SW480 (cell line): Measurements from ENCODE around the gene SLC35C1.
"Not testable (repeated sequence)": the region's sequence is repeated elsewhere in the genome, so short reads cannot be mapped to it uniquely, and the experiment has no call there.

Experiments used
- DNase-seq: peaks from one replicate; pipeline ENCODE4 v3.0.0-alpha.2; 2016; ENCODE audit warnings: low spot score

The SLC35C1 gene

DNA sequence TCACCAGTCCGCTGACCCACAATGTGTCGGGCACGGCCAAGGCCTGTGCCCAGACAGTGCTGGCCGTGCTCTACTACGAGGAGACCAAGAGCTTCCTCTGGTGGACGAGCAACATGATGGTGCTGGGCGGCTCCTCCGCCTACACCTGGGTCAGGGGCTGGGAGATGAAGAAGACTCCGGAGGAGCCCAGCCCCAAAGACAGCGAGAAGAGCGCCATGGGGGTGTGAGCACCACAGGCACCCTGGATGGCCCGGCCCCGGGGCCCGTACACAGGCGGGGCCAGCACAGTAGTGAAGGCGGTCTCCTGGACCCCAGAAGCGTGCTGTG lies 6.1 kb downstream of the SLC35C1 start:
- no peak for DNase-seq

DNA sequence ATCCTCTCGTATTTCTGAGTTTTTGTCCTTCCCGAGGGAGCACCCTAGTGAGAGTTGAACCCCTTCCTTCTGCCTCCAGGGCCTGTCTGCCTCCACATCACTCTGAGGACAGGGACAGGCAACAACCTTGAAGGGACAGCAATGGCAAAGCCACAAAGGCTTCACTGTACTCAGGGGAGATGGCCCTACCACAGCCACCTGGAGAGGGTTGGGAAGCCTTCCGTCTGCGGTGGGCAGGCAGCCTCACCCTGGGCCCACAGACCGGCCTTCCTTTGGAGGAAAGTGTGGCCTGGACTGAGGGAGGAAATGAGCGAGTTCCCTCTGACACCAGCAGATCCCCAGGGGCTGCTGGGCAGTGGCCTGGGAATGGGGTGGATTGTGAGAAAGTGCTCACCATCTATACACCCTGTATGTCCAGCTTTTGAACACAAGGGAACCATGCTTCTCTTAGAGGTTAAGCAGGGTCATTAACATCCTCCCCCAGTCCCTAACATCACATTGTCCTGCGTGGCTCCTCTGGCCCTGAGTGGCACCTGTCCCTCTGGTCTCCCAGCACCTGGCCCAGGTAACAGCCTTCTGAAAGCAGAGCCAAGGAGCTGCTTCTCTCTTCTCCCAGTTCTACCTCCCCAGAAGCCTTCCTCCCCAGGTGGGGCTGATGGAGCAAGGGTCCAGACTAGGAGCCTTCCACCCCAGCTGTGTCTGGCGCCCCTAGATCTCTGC lies 6.8 kb downstream of the SLC35C1 start:
- DNase-seq, result no peak

DNA sequence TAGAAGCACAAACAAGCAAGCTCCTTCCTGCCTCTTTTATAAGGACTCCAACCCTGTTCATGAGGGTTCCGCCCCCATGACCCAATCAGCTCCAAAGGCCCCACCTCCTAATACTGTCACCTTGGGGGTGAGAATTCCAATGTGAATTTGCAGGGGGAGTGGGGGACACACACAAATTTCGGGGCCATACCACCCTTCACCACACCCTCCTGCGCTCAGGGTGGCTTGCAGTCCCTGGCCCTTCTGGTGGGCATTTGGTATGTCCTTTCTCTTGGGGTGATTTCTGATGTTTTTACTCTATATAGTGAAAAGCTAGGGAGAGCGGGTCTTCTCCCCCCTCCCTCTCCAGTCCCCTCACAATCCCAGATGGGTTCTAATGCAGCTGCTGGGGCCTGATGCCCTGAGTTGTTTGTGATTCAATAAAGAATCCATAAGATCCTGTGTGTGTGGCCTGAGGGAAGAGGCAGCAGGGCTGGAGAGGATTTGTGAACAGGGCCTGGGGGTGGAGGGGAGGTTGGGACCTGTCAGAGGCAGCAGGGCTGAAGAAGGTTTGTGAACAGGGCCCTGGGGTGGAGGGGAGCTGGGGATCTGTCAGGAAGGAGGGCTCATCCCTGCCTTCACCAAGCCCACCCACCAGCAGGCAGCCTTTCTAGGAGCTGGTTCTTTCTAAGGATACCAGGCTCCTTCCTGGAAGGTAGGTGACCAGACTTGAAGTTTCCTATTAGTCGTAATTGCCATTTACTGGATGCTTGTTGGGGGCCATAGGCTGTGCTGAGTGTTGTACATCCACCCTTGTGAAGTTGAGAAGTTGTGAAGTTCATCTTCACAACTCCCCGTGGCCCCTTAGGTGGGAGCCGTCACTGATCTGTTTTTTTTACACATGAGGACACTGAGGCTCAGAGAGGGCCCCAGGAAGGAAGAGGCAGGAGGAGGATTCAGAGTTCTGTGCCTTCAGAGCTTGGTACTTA lies 7.9 kb downstream of the SLC35C1 start:
- DNase-seq, result no peak

DNA sequence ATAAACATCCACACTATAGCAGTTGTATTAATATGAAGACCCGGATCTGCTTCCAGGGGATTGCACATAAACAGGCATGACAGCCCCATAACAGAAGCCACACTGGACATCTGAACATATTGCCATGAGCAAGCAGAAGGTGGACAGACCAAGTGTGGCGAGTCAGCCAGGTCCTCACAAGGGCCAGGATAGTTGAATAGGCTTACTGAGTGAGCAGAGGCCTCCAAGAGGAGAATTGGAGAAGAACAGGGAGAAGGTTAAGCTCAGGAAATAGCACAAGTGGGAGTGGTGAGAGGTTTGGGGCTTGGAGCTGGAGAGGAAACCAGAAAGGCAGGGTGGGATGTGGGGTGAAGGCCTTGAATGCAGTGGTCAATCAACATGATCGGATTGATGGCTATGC lies 10.8 kb downstream of the SLC35C1 start:
- peak; percentile 66 for DNase-seq

DNA sequence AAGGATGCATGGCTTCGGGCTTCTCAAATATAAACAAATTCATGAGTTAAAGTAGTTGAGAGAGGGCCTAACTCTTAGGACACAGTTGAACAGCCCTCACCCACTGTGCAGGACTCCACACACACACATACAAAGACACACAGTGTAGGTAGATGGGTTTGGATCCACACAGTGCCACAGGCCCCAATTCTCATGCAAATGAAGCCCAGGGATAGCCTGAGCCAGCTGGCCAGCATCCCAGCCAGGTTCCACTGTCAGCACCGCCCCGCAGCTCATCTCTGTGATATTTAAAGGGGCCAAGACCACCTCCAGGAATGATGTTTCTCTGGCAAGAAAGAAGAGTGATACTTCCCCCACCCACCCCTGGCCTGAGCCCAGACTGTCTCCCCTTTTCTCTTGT lies 11.7 kb downstream of the SLC35C1 start:
- no peak for DNase-seq

DNA sequence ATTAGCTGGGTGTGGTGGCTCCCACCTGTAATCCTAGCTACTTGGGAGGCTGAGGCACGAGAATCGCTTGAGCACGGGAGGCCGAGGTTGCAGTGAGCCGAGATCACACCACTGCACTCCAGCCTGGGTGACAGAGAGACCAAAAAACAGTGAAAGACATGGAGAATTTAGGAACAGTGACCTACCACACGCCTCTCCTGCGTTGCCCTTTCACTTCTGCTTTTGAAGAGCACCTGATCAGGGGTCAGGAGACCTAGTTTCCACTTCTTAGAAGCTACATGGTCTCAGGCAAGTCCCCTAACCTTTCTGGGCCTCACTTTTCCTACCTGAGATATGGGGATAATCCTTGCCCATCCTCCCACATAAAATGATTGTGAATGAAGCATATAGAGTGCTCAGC lies 12.2 kb downstream of the SLC35C1 start:
- DNase-seq, result no peak

DNA sequence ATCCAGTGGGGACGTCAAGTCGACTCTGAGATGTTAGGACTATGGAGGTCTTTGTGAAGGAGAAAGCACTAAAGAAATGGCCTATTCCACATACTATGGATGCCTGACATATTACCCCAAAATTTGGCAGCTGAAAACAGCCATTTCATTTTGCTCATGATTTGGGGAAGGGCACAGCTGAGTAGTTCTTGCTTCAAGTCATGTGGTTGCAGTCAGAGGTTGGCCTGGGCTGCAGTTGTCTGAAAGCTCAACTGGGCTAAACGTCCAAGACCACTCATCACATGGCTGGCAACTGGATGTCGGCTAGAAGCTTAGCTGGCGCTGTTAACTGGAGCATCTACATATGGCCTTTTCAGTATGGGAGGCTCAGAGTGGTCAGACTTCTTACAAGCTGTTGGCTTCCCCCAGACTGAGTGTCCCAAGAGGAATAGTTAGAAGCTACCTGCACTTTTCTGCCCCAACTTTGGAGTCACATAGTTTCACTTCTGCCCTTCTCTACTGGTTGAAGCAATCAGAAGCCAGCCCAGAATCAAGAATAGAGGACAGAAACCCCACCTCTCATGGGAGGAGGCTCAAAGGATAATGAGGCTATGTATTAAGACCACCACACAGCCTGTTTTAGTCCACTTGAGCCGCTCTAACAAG lies 14.1 kb downstream of the SLC35C1 start:
- DNase-seq, result no peak

DNA sequence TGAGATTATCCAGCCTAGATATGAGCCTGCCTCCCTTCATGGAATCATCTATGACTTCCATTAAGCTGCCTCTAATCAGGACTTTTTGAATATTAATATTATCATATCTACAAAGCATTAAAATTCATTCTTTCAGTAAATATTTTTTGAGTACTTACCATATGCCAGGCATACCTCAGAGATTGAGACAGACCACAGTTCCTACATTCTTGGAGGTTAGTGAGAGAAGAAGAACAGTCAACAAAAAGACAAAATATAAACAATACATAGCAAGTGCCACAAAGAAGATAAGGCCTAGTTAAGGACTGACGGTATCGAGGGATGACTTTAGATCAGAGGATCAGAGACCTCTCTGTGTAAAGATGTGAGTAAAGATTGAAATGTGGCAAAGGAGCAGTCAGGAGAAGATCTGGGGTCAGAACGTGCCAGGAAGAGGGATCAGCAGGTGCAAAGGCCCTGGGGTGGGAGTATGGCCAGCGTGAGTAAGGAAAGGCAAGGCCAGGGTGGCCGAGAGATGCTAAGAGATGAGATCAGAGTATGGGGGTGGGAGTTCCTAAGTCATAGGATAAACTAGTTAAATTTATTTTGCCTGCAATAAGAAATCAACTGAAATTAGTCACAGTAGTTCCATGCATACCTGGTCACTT lies 15.4 kb downstream of the SLC35C1 start:
- DNase-seq, result no peak

DNA sequence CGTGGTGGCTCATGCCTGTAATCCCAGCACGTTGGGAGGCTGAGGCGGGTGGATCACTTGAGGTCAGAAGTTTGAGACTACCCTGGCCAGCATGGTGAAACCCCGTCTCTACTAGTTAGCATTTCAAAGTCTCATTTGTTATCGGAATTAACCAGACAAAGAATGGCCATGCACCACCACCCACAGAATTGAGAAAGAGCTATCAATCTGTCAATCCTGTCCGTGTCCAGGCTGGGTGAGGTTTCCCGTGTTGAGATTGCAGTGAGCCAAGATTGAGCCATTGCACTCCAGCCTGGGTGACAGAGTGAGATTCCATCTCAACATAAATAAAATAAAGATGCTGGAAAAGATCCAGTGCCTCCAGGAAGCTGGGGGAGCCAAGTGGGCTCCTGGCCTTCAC lies 21.5 kb downstream of the SLC35C1 start:
- DNase-seq, result not testable (repeated sequence)

DNA sequence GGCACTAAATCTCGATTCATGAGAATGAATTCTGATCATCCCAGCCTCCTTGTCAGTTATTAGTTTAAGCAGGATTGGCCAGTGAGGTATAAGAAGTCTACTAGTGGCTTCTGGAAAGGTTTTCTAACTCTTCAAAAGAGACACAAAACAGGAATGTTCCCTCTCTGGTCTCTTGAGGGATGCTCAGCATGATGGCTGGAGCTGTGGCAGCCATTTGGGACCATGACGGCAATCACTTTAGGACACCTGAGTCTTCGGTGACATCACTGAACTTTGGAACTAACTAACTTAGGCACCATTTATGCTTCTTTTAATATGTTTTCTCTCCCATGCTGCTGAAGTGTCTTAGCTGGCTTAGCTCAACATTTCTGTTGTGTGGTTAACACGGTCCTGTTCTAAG lies 22.2 kb downstream of the SLC35C1 start:
- no peak for DNase-seq

DNA sequence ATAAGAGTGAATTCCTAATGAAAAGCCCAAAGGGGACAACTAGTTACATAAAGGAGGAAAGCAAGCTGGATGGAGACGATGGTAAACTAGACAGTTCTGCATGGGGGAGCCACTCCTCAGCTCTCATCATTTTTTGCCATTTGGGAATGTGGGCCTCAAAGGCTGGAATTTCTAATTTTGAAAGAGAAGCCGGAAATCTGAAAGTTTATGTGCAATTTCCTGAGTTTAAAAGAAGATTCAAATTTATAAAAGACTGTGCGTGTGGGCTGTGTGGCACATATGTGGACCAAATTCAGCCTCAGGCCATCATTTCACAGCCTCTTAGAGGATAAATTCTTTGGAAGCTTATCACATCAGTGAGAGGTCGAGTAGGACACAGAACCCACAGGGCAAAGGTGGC lies 24.0 kb downstream of the SLC35C1 start:
- DNase-seq, result no peak

DNA sequence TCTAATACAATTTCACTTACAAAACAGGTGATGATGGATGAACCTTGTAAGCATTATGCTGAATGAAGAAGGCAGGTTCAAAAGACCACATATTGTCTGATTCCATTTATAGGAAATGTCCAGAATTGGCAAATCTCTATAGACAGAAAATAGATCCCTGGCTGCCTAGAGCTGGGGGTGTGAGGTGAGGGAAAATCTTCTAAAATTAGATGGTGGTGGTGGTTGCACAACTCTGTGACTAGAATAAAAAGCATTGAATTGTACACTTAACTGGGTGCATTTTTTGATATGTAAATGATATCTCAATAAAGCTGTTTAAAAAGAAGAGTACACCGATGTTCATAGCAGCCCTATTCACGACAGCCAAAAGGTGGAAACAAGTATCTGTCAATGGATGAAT lies 25.6 kb downstream of the SLC35C1 start:
- no peak for DNase-seq

DNA sequence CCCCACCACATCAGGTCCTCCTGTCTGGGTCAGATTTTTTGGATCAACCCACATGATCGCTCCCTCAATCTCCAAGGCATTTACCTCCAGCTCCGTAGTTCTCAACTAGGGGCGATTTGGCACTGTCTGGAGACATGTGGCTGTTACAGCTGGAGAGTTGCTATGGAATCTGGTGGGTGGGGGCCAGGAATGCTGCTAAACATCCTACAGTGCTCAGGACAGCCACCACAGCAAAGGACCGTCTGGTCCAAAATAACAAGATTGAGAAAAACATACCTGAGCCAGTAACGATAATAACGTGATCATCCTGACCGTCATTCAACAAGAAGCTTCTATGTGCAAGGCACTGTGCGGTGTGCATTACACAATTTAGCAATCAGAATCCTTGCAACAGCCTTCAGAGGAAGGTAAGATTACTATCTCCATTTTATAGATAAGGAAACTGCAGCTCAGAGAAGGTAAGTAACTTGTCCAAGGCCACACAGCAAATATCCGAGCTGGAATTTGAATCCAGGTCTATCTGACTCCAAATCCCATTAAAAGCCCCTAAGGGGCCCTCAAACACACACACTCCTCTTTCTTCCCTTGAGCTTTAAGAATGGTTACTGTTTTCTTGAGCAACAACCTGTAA lies 28.0 kb downstream of the SLC35C1 start:
- no peak for DNase-seq

DNA sequence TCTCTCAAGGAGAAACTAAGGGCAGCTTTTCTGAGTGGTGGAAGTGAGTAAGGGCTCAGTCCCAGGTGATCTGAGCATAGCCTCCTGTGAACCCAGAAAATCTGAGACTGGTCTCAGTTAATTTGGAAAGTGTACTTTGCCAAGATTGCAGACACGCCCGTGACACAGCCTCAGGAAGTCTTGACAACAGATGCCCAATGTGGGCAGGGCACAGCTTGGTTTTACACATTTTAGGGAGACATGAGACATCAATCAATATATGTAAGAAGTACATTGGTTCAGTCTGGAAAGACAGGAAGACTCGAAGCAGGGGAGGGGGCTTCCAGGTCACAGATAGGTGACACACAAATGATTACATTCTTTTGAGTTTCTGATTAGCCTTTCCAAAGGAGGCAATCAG lies 28.8 kb downstream of the SLC35C1 start:
- no peak for DNase-seq

DNA sequence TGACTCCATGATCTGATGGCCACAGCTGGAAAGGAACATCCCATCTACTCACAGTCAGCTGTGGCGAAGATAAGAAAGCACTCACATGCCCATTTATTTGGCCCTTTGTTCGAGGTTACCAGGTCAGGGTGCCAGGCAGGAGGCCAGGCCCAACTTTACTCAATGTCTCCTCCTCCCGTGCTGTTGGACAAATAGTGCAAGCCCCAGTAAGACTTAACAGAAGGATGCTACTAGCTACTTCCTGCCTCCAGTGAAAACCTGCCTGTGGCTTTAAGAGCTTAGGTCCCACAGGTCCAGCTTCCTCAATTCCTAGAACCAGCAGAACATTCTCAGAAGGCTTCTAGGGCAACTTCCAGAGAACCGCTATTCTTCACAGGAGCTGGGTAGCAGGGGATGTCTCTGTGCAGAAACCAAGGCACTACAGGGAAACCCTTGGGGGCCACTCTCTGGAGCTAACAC lies 29.4 kb downstream of the SLC35C1 start:
- DNase-seq, result no peak

DNA sequence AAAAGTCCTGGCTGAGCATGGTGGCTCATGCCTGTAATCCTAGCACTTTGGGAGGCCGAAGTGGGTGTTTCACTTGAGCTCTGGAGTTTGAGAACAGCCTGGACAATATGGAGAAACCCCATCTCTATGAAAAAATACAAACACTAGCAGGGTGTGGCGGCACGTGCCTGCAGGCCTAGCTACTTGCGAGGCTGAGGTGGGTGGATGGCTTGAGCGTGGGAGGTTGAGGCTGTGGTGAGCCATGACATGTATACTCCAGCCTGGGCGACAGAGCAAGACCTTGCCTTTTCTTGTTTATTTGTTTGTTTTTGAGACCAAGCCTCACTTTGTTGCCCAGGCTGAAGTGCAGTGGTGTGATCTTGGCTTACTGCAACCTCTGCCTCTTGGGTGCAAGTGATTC lies 34.3 kb downstream of the SLC35C1 start:
- no peak for DNase-seq

DNA sequence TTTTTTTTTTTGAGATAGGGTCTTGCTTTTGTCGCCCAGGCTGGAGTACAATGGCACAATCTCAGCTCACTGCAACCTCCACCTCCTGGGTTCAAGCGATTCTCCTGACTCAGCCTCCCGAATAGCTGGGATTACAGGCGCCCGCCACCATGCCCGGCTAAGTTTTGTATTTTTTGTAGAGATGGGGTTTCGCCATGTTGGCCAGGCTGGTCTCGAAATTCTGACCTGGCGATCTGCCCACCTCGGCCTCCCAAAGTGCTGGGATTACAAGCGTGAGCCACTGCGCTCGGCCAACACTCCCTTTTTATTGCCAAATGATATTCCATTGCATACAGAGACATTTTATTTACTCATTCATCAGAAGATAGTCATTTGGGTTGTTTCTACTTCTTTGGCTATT lies 35.3 kb downstream of the SLC35C1 start:
- DNase-seq, result not testable (repeated sequence)

DNA sequence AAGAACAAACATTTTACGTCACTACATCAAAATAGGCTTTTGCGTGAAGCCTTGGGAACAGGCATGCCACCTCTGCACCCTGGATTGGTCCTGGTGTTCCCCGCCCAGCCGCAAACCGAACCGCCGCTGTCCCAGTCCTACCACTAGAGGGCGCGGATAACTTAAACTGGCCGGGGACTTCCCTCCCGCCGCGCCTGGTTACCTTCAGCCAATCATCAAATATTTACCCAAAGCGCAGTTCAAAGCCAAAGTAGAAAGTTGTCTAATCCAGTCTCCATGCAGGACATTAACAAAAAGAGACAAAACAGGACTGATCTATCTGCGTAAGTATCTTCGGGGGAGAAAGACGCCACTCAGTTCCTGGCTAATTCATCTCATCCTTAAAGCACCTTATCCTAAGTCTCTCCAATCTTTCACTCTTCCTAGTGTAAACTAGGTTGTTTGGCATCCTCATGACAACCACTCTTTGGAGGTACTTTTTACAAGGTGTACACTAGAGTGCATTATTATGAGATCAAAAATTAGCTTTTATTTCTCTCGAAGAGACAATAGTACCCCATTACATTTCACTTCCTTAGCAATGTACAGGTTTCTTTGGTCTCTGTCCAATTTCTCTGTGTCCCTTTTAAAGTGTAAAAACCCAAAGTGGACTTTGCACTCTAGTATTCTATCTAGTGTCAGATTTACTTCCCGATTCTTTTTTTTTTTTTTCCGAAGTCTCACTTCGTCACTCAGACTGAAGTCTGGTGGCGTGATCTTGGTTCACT lies 38.4 kb downstream of the SLC35C1 start:
- DNase-seq, result peak; percentile 86

DNA sequence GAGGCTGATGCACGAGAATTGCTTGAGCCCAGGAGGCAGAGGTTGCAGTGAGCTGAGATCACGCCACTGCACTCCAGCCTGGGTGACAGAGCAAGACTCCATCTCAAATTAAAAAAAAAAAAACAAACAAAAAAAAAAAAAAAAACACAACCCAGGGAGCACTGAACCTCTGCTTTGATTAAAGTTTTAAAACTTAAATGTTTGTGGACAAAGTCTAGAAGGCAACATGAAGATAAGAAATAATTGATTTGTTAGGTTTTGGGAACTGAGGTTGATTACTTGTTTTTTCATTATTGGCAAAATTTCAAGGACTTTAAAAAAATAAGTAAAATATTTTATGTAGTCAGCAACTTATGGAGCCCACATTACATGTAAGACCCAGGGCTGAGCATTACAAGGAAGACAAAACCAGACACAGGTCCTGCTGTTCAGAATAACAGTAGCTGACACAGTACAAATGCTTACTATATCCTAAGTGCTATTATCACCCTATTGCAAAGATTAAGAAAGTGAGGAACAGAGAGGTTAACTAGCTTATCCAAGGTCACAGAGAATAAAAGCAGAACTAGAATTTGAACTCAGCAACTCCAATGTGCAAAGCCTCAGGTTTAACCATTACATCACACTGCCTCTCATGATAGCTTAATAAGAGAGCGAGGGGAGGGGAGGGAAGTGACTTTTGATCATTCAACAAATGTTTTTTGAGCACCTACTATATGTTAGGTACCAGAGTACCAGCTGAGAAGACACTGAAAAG lies 40.1 kb downstream of the SLC35C1 start:
- DNase-seq, result no peak

DNA sequence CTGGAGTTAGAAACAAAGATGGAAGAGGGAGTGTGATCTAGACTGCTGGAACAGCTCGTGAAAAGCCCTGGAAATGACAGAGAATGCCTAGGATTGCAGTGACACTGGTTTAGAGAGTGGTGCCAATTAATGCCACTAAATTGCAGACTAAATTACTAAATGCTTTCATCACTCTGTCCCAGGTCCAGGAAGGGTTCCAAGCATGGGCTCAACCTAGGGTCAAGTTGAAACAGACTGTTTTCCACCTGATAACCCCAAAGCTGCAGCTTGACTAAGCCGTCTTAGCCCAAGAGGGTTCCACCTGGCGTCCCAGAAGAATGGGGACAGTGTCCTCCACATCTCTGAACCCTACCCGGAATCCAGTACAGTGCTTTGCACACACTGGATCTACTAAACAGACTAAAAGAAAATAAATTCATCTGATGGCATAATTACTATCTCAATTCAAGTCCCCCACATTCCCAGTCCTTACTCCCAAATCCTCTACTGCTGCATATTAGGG lies 41.3 kb downstream of the SLC35C1 start:
- DNase-seq, result no peak
